ENCODE data around the gene DIPK1B. TPM values are rescaled to one million over a fixed set of nuclear protein-coding genes. Genes with fewer than 3 reads are reported as not detected.
"Not testable (repeated sequence)": the region's sequence is repeated elsewhere in the genome, so short reads cannot be mapped to it uniquely, and the experiment has no call there.

DIPK1B gene
- total and polyA plus RNA-seq, 4 donors, result 1.1 to 13.6 (median 6.1) TPM

DNA sequence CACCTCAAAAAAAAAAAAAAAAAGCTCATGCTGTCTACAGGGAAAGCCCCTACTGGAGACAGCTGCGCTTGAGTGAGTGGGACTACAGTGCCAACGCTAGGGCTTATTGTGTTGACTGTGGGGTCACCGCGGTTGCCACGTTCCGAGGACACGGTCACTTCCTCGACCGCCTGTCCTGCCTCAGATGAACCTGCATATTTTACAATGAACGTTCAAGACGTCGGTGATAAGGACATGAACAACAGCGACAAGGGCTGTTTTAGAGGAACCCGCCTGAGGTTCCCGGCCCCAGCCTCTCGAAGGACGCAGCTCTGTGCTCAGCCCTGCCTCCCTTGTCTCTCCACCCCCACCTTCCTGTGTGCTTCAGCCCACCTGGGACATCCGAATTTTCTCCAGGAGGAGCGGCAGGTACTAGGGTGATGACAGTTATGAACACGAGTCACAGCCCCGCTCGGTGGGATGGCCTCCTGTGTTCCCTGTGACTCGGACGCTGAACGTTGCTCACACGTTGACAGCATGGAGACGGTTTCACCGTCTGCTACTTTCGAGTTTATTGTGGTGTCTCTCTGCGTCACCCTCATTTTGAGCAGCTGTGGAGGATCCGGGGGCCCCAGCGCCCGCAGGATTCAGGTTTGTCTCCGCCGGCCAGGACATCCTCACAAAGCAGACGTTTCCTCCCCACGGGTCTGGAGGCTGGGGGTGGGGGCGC lies 11.3 kb upstream of the DIPK1B start:
- Histone ChIP-seq H3K4me3 (ENCODE audit: low read length in 2 of 2) (no peak overlapping the region), H3K27ac (ENCODE audit: low read depth in 1 of 2, low read length in 2 of 2) (no peak overlapping the region), H3K9me3 (ENCODE audit: control insufficient read depth, low read length) (no peaks in the 10 kb centered on the region), H3K4me1 (ENCODE audit: control insufficient read depth in 1 of 2, insufficient read depth in 2 of 2, low read length in 2 of 2) (no peaks in the 10 kb centered on the region), H3K27me3 (ENCODE audit: control insufficient read depth in 1 of 2, insufficient read depth in 2 of 2, low read length in 1 of 2) (no peaks in the 10 kb centered on the region), H3K36me3 (ENCODE audit: control insufficient read depth in 1 of 2, insufficient read depth in 2 of 2, low read length in 1 of 2) (no peaks in the 10 kb centered on the region)
- ATAC-seq (ENCODE audit: low FRiP score), result no peak
- no peak for DNase-seq
- intact Hi-C loops (cut with DNase I), result no loop called here
- WGBS, 2 donors, result 39 to 42% methylated on average over 38 of the region's 38 CpGs

DNA sequence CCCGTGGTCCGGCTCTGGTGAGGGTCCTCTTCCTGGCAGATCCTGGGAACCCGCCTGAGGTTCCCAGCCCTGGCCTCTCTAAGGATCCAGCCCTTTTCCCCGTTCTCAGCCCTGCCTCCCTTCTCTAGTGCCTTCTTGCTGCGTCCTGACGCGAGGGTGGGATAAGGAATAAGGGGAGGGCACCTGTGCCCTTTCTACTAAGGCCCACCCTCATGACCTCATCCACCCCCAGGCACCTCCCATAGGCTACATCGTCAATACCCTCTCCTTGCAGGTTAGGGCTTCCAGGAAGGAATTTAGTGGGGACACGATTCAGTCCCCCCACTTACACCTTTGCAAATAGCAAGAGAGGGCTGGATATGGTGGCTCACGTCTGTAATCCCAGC lies 10.7 kb upstream of the DIPK1B start:
- no peaks in the 10 kb centered on the region for H3K27me3 ChIP-seq (ENCODE audit: control insufficient read depth in 1 of 2, insufficient read depth in 2 of 2, low read length in 1 of 2)
- no peaks in the 10 kb centered on the region for H3K4me1 ChIP-seq (ENCODE audit: control insufficient read depth in 1 of 2, insufficient read depth in 2 of 2, low read length in 2 of 2)
- H3K27ac ChIP-seq (ENCODE audit: low read depth in 1 of 2, low read length in 2 of 2), result no peak overlapping the region
- no peak for DNase-seq
- no peaks in the 10 kb centered on the region for H3K36me3 ChIP-seq (ENCODE audit: control insufficient read depth in 1 of 2, insufficient read depth in 2 of 2, low read length in 1 of 2)
- ATAC-seq (ENCODE audit: low FRiP score), result no peak
- intact Hi-C loops (cut with DNase I), result no loop called here
- no peaks in the 10 kb centered on the region for H3K9me3 ChIP-seq (ENCODE audit: control insufficient read depth, low read length)
- WGBS, 2 donors, result 34 to 46% methylated on average over 10 of the region's 10 CpGs
- H3K4me3 ChIP-seq (ENCODE audit: low read length in 2 of 2), result no peak overlapping the region

DNA sequence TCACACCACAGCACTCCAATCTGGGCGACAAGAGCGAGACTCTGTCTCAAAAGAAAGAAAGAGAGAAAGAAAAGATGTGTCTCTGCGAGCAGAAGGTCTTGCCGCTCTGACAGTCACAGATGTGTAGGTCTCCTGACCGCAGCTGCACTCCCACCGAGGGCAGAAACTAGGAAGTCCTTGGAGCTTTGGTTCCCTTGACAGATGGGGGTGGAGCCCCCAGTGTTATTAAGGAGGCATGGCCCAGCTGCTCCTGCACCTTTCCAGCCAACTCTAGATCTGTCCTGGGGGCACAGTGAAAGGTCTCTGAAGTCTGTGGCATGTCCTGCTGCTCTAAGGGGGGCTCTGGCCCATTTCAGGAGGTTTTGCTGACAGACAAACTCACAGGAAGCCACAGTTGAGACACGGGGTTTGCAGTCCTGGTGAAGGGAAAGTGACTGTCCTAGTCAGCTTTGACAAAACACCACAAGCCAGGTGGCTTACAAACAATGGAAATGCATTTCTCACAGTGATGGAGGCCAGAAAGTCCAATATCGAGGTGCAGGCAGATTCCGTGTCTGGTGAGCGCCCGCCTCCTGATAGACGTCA lies 9.0 kb upstream of the DIPK1B start:
- no peak overlapping the region for H3K4me3 ChIP-seq (ENCODE audit: low read length in 2 of 2)
- H3K4me1 ChIP-seq (ENCODE audit: control insufficient read depth in 1 of 2, insufficient read depth in 2 of 2, low read length in 2 of 2), result no peaks in the 10 kb centered on the region
- H3K36me3 ChIP-seq (ENCODE audit: control insufficient read depth in 1 of 2, insufficient read depth in 2 of 2, low read length in 1 of 2), result no peaks in the 10 kb centered on the region
- no peaks in the 10 kb centered on the region for H3K27me3 ChIP-seq (ENCODE audit: control insufficient read depth in 1 of 2, insufficient read depth in 2 of 2, low read length in 1 of 2)
- no peak for DNase-seq
- intact Hi-C loops (cut with DNase I), result no loop called here
- ATAC-seq (ENCODE audit: low FRiP score), result no peak
- H3K27ac ChIP-seq (ENCODE audit: low read depth in 1 of 2, low read length in 2 of 2), result no peak overlapping the region
- H3K9me3 ChIP-seq (ENCODE audit: control insufficient read depth, low read length), result no peaks in the 10 kb centered on the region
- 86 to 87% methylated on average over 12 of the region's 12 CpGs for WGBS, 2 donors

DNA sequence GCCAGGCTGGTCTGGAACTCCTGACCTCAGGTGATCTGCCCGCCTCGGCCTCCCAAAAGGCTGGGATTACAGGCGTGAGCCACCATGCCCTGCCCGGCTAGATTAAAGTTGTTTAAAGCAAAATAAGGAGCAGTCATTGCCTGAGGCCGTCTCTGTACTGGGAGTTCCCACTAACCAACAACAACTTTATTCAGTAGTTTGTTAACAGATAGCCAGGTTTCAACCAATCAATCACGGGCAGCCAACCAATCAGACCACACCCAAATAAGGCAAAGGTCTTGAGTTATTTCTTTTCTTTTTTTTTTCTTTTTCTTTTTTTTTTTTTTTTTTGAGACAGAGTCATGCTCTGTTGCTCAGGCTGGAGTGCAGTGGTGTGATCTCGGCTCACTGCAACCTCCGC lies 7.6 kb upstream of the DIPK1B start:
- H3K4me1 ChIP-seq (ENCODE audit: control insufficient read depth in 1 of 2, insufficient read depth in 2 of 2, low read length in 2 of 2); H3K9me3 ChIP-seq (ENCODE audit: control insufficient read depth, low read length); H3K27ac ChIP-seq (ENCODE audit: low read depth in 1 of 2, low read length in 2 of 2); intact Hi-C loops (cut with DNase I); H3K36me3 ChIP-seq (ENCODE audit: control insufficient read depth in 1 of 2, insufficient read depth in 2 of 2, low read length in 1 of 2); DNase-seq; H3K4me3 ChIP-seq (ENCODE audit: low read length in 2 of 2); ATAC-seq (ENCODE audit: low FRiP score); H3K27me3 ChIP-seq (ENCODE audit: control insufficient read depth in 1 of 2, insufficient read depth in 2 of 2, low read length in 1 of 2): not testable (repeated sequence)
- 92 to 95% methylated on average over 8 of the region's 8 CpGs for WGBS, 2 donors

DNA sequence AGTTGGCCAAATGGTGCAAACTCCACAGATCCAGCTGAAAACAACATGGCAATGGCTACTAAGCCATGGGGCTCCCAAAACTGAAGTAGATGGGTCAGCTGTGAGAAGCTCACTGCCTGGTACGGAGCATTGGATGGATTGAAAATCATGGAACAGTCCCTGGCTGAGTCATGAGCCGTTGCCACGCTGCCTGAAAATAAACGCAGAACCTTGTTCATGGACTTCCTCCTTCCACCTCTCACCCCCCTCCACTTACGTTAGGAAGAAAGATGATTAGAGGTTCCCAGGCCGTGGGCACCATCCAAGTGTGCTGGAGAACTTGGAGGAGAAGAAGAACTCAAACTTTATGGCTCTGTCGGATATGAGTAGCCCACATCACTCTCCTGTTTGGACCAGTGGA lies 6.8 kb upstream of the DIPK1B start:
- H3K27me3 ChIP-seq (ENCODE audit: control insufficient read depth in 1 of 2, insufficient read depth in 2 of 2, low read length in 1 of 2), result no peaks in the 10 kb centered on the region
- H3K36me3 ChIP-seq (ENCODE audit: control insufficient read depth in 1 of 2, insufficient read depth in 2 of 2, low read length in 1 of 2), result no peaks in the 10 kb centered on the region
- ATAC-seq (ENCODE audit: low FRiP score) (no peak), DNase-seq (no peak)
- intact Hi-C loops (cut with DNase I), result no loop called here
- no peak overlapping the region for H3K4me3 ChIP-seq (ENCODE audit: low read length in 2 of 2)
- no peaks in the 10 kb centered on the region for H3K9me3 ChIP-seq (ENCODE audit: control insufficient read depth, low read length)
- no peaks in the 10 kb centered on the region for H3K4me1 ChIP-seq (ENCODE audit: control insufficient read depth in 1 of 2, insufficient read depth in 2 of 2, low read length in 2 of 2)
- 46 to 49% methylated on average over 7 of the region's 7 CpGs for WGBS, 2 donors
- no peak overlapping the region for H3K27ac ChIP-seq (ENCODE audit: low read depth in 1 of 2, low read length in 2 of 2)

DNA sequence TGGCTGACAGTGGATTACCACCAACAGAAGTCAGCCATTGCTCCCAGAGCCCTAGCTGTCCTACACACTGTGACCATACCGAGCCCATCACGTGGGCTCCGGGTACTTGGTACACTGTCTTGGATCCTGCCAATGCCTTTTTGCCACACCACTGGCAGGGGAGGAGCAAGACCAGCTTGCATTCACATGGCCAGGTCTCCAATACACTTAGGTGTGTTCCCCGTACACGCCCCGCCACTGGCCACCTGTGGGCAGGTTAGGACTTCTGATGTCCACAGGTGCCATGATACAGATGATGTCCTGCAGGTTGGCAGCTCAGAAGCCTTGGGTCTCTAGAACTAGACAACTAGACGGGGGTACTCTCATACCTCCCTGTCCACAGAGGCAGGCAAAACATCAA lies 5.4 kb upstream of the DIPK1B start:
- no peak for ATAC-seq (ENCODE audit: low FRiP score)
- Histone ChIP-seq H3K36me3 (ENCODE audit: control insufficient read depth in 1 of 2, insufficient read depth in 2 of 2, low read length in 1 of 2) (no peaks in the 10 kb centered on the region), H3K4me3 (ENCODE audit: low read length in 2 of 2) (no peak overlapping the region), H3K27me3 (ENCODE audit: control insufficient read depth in 1 of 2, insufficient read depth in 2 of 2, low read length in 1 of 2) (no peaks in the 10 kb centered on the region), H3K27ac (ENCODE audit: low read depth in 1 of 2, low read length in 2 of 2) (no peak overlapping the region), H3K9me3 (ENCODE audit: control insufficient read depth, low read length) (no peaks in the 10 kb centered on the region), H3K4me1 (ENCODE audit: control insufficient read depth in 1 of 2, insufficient read depth in 2 of 2, low read length in 2 of 2) (no peaks in the 10 kb centered on the region)
- WGBS, 2 donors, result 91 to 93% methylated on average over 6 to 7 of the region's 7 CpGs
- intact Hi-C loops (cut with DNase I), result no loop called here
- no peak for DNase-seq

DNA sequence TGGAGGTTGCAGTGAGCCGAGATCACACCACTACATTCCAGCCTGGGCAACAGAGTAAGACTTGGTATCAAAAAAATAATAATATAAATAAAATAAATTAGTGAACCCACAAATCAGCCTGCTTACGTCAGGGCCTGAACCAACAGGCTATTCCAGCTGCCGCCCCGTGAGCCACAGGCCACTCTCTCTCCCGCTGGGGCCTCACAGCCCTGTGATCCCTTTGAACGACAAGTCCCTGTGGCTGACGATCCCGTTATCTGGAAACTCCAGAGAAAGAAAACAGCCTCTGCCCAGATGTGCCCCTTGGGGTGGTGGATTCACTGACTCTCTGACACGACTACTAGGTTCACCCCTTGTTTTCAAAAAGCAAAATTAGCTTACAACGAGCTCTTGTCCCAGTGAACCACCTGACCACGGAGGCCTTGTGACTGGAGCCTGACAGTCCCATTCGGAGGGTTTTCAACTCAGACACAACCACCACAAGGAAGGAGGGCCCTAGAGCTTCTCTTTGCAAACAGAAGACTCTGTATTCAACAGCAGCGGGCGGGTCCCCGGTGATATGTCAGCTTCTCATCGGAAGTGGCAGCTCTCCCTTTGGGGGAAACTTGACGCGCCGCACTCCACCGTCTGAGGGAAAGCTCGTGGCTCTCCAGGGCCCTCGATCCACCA lies 4.4 kb upstream of the DIPK1B start:
- H3K4me3 ChIP-seq (ENCODE audit: low read length in 2 of 2), result no peak overlapping the region
- no peak overlapping the region for H3K27ac ChIP-seq (ENCODE audit: low read depth in 1 of 2, low read length in 2 of 2)
- H3K9me3 ChIP-seq (ENCODE audit: control insufficient read depth, low read length), result no peaks in the 10 kb centered on the region
- DNase-seq (no peak), ATAC-seq (ENCODE audit: low FRiP score) (no peak)
- intact Hi-C loops (cut with DNase I), result no loop called here
- H3K27me3 ChIP-seq (ENCODE audit: control insufficient read depth in 1 of 2, insufficient read depth in 2 of 2, low read length in 1 of 2), result no peaks in the 10 kb centered on the region
- no peaks in the 10 kb centered on the region for H3K36me3 ChIP-seq (ENCODE audit: control insufficient read depth in 1 of 2, insufficient read depth in 2 of 2, low read length in 1 of 2)
- no peaks in the 10 kb centered on the region for H3K4me1 ChIP-seq (ENCODE audit: control insufficient read depth in 1 of 2, insufficient read depth in 2 of 2, low read length in 2 of 2)
- 87 to 90% methylated on average over 22 of the region's 22 CpGs for WGBS, 2 donors

DNA sequence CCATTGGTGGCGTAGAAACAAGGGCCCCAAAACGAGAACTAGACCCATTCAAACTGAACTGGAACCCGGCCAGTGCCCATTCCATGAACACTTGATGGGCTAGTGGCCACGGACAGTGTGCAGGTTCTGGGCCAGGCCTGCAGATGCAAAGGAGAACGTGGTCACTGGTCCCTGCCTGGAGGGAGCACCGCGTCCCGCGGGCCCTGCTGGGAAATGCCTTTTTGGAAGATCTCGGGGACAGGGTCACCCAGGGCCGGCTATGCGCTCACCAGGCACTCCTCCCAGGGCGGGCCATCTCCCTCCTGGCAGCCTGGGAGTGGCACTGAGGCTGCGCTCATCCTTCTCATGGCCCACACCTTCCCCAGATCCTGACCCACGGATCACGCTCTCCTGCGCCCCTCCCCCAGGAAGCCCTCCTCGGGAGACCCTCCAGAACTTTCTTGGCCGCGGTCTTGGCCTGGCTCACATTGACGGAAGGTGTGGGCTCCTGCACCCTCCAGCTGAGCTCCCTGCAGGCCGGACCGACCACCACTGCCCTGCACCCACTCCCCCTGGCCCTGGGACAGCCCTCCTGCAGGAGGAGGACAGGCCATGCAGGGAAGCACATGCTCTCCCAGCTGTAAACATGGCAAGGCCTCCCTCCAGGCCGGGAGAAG lies 2.8 kb upstream of the DIPK1B start:
- no peaks in the 10 kb centered on the region for H3K36me3 ChIP-seq (ENCODE audit: control insufficient read depth in 1 of 2, insufficient read depth in 2 of 2, low read length in 1 of 2)
- ATAC-seq (ENCODE audit: low FRiP score) (no peak), DNase-seq (no peak)
- intact Hi-C loops (cut with DNase I), result no loop called here
- WGBS, 2 donors, result 91 to 93% methylated on average over 24 of the region's 24 CpGs
- no peaks in the 10 kb centered on the region for H3K27me3 ChIP-seq (ENCODE audit: control insufficient read depth in 1 of 2, insufficient read depth in 2 of 2, low read length in 1 of 2)
- no peak overlapping the region for H3K27ac ChIP-seq (ENCODE audit: low read depth in 1 of 2, low read length in 2 of 2)
- no peak overlapping the region for H3K4me3 ChIP-seq (ENCODE audit: low read length in 2 of 2)
- no peaks in the 10 kb centered on the region for H3K4me1 ChIP-seq (ENCODE audit: control insufficient read depth in 1 of 2, insufficient read depth in 2 of 2, low read length in 2 of 2)
- H3K9me3 ChIP-seq (ENCODE audit: control insufficient read depth, low read length), result no peaks in the 10 kb centered on the region

Measured in aorta (tissue), 5 donors.